Activated CD4-positive, alpha-beta T cell treated with anti-CD3 and anti-CD28 coated beads for 4 hours (primary cell): ENCODE results near the gene LOX.

ENCODE experiments used
- DNase-seq, 2 donors: peaks; one replicate each; pipeline ENCODE4 v3.0.0-alpha.2; 2020

Gene LOX, protein sequence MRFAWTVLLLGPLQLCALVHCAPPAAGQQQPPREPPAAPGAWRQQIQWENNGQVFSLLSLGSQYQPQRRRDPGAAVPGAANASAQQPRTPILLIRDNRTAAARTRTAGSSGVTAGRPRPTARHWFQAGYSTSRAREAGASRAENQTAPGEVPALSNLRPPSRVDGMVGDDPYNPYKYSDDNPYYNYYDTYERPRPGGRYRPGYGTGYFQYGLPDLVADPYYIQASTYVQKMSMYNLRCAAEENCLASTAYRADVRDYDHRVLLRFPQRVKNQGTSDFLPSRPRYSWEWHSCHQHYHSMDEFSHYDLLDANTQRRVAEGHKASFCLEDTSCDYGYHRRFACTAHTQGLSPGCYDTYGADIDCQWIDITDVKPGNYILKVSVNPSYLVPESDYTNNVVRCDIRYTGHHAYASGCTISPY

DNA sequence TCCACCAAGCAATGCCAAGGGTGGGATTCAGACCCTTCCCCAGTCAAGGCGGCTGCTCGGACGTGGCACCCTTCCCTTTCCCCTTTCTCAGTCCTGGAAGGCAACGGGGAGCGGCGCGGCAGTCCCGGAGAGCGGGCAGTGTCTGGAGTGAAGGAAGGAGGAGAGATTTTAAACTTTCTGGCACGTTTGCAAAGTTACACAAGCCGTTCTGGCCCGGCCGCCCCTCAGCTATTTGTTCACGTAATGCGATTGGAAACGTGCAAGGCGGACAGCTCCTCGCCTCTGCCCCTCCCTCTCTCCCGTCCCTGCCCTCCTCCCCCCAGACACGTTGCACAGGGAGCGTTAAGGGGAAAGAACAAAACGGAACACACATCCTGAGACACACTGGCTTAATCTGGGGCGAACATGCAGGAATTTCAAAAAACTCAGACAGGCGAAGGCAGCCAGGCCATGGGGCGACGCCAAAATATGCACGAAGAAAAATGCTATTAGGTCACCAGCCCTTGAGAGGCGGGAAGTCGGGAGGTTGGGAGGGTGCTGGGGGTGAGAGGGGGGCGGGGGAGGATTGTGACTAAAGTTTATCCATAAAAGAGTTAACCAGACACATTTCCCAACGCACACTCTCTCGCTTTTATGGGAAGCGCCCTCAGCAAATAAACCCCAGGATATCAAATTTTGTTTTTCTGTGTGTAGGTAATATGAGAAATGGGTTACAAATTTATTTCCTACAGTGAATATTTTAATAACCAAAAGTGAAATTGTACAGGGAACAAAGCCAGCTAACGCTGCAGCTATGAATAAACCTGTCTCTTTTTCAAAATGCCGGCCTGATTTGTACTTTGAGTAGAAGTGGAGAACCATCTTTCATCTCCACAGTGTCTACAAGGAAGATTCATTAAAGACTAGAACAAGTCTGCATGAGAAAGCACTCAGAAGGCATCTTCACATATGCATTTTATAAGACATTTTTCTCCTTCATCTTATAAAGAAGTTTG, at the start of gene LOX:
LOX (minus strand) TSS at position 144 of the 995 bp plus-strand sequence. CDS start 274 bp downstream, outside the sequence.
- DNase-seq: no peak

DNA sequence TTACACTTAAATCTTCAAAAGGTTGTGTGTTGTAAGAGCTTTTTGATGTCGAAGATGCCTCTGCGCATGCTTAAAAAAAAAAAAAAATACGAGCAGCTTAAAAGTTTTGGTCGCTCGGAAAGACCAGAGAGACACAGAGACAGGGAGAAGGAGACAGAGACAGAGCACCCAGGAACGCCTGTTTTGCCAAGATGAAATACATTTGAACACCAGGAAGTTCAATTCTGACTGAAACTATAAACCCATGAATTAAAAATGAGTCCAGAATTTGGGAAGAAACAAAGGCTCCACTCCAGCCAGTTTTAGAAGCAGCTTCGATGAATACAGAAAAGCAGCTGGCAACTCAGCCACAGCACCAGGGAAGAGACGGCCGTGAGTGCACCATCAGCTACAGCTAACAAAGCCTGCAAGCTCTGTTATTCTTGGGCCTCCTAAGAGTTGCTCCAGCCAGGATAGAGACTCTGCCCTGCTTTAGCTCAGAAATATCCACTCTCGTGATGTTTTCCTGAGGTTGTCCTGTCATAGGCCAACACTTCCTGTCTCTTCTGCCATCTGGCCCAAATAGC, 48.8 kb upstream of the LOX start:
- no peak for DNase-seq

DNA sequence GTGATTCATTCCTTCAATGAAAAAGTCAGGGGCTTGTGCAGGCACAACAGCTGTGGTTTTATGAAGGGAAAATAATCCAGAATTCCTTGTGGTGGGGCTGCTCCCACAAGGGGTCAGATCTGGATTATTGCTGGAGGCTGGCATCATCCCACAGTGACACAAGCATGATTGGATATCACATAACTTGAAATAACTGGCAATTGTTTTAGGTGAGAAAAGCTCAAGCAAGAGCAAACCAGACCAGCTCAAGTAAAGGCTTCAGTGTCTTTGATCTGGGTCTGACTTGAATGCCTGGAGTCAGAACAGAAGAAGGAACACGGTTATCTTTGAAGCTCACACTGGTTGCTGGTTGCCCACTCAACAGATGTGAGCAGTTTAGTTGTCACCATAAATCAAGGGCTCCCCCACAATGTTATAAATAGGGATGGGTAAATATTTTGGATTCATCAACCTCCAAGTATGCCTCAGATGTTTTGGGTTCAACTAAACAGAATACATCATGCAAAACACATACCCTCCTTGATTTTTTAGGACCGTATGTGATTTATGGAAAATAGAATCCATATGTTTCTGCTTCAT, 48.2 kb upstream of the LOX start:
- DNase-seq: no peak

DNA sequence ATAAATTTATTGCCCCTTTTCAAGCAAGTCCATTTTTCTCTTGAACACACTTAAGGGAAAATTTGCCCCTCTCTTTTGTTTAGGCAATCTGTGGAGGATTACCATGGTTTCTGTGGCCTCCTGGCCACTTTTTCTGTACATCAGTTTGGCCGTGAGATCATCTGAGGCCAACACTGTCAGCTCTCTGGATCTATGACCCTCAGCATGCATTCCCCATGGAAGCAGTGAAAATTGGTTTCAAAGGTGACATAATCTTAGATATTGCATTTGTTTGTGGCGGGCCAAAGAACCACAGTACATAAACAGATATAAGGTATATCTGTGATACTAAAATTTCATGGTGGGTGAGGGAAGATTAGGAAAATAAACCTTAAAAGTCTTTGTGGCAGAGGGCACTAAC, 46.7 kb upstream of the LOX start:
- DNase-seq: no peak

DNA sequence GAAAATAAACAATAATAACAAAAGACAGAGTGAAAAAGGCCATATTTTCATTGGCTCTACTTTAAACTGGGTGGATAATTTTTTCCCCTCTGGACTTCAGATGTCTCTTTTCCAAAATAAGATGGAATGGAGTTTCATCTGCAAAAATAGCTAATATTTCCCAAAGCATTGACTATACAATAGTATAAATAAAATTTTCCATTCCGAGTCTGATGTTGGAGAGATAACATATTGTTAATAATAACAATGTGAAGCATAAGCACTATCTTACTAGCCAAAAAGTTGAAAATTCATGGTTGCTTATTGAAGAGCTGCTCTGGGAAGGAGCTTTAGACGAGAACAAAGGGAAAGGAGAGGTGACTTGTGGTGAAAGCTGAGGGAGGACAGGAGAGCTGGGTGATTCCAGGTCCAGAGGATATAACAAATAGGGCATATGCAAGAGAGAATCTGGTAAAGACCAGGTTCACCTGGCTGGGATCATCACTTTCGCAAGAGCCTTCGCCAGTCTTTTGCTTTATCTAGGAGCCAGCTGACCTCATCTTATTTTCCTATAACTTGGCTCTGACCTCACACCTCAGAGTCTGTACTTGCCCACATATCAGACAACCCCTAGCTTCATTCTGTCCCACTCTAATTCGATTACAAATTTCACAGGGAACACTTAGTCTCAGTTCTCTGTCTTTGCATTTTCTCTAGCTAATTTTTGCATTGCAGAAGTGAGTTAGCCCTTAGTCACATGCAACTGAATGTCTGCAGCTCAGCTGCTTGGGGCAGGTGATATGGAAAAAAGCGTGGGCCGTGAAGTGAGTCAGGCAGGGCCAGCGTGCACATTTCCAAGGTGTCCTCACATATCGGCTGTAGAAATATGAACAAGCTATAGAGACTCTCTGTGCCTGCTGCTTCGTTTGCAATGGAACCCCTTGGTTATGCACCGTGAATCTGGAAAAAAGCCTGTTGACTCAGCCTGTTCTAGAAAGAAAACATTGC, 43.7 kb upstream of the LOX start:
- DNase-seq: no peak

DNA sequence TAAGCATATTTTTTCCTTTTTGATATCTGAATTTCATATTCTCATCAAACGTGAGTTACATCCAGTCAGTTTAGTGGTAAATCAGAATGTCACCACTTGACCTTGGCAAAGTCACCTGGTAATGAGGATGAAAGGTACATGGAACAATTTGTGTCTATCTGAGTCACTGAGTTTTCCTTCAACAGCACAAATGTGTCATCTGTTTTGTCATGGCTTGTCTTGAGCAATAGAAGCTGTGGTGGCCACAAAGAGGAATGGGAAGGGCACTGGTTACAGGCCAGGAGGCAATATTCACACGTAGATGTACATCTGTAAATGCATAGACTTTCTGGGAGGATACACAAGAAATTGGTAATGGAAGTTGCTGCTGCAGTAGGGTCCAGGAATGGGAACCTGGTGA, 42.9 kb upstream of the LOX start:
- no peak for DNase-seq

DNA sequence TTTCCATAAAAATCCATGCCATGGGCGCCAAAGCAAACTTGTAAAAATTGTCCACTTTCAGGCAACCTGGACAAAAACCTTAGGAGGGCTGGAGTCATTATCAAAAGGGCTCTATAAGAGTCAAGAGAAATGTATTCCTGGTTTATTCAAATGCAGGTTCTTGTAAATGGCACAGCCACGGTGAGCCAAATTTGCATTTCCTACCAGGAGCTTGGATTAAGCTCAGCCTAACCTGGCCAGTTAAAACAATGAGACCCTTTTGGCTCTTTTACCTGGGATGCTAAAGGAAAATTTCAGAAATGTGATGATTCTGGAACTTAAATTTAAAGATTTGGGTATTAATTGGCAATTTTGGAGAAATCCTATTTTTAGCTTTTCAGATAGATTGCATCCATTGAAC, 42.4 kb upstream of the LOX start:
- DNase-seq: no peak

DNA sequence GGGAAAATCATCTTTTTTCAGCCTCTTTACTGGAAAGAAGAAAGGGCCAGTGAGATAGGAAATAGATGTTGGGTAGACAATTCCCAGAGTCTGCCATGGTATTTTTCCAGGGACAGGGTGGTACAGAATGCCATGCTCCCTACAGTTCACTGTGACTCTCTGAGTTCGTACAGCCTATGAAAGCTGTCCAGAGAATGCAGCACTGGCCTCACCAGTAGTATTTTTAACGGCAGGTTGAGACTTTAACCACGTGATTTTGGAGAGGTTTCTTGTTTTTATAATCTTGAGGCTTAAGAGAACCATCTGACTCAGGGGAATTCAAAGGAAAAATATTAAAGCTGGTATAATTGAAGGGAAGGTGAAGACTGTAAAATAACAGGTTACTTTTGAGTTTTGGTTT, 41.1 kb upstream of the LOX start:
- no peak for DNase-seq

DNA sequence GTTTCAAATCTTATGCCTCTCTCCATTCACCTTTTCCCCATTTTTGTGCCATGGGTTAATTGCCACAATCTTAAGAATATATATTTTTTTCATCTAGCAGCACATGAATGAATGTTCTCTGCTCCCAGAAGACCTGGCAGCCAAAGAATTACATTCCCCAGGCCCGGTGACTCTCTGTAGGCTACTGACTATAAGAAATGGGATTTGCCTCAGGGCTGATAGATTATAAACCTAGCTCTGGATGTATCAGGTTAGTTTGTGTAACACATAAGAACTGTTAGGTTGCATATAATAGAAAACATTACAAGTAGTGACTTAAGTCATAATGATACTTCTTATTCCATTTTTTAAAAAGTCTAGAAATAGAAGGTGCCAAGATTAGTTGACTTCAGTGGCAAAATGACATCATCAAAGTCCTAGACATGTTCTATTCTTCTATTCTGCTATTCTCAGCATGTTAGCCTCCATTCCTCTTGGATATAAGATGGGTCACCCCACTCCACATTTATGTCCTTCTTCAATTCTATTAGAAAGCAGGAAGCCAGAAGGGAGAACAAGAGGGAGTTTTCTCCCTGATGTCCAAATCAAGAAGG, 40.4 kb upstream of the LOX start:
- no peak for DNase-seq

DNA sequence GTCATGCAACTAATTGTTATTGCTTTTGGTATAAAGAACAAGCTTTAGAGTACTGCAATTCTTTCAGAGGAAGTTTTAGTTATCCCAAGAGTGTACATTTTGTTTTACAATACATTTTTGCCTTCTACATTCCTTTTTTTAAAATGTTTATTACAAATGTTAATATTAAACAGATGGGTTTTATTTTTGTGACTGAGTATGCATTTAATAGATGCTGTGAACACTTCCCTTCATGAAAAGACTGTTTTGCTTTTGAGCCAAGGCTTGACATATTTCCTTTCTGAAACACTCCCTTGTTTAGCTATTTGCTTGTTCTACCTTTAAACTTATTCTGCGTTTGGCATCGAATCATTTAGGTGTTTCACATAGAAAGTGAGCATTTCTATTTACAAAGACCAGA, 36.4 kb upstream of the LOX start:
- DNase-seq: no peak

DNA sequence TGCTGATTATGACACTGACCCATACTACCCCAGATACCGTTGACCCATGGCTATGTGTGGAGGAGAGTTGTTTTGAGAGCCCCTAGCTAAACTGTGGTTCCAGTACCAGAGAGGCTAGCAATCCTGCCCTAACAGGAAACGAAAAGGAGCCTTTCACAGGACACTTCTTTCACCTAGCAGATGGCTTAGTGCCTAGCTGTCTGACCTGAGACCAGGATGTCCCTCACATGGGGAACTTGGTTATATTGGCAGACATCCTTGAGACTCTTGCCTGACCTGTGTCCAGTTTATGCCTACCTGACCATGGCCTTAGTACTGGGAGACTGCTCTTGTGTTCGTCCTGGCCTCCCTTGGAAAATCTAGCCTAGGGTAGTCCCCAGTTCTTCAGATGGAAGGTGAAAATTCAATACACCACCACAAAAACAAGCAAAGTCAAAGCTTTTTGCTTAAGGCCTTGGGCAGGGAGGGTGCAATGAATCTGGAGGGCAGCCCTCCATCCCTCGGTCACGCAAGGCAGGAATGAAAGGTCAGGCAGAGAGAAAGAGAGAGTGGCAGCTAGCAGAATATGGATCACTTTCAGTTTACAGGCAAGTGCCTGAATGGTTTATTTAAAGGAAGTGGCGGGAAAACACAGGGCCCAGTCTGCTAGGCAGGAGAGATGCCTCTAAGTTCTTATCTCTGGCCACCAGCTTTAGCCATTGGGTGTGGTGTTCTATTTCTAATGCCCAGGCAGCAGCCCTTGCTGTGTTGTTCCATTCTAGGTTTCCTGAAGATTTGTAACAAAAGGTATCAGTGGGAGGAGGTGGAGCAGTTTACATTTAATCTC, 34.9 kb upstream of the LOX start:
- no peak for DNase-seq

DNA sequence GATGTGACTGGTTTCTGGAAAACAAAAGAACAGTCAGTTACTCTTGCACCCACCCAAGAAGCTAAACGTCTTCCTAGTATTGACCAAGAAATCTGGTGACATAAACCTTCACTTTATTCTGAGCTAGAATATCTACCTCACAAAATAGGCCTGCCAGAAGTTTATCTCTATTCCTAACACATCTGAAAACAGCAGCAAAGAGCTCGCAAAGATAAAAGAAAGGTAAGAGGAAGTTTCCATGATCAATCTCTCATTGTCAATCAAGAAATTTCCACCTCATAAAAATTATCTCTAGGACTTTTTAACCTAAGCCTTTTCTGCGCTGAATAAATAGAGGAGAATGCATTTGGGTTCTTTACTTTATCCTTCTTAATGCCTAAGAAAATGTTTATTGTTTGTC, 34.0 kb upstream of the LOX start:
- DNase-seq: no peak

DNA sequence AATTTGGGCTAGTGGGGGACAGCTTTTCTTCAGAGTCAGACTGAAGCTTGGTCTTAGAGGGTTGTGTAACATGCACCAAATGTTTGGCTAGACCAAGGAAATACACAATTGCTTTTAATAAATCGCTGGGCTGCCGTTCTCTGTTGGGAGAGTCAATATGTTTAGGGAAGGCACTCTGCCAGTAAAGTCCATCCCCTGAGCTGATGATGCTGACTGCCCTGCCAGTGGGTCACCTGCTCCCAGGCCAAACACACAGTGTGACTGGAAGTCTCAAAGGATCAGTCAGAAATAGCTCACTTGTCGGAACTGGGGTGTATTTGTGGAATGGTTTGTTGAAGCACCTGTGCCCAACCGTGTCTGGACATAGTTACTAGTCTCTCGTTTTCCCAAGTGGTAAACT, 33.4 kb upstream of the LOX start:
- DNase-seq: no peak

DNA sequence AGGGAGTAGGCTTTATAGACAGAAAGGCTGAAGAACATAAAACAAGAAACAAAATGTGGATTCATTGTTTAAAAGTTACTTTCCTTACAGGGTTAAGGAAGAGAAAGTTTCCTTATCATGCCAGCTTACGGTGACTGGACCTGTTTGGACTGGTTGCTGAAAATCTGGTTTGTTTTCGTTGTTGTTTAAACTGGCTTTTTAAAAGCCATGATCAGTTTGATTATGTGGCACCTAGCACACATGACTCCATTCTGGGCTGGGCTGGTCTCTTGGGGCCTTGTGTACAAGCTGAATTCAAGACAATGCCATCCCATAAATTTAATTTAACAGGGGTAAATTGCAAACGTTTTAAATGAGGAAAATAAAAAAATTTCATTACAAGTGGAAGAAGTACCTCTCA, 32.9 kb upstream of the LOX start:
- DNase-seq: no peak

DNA sequence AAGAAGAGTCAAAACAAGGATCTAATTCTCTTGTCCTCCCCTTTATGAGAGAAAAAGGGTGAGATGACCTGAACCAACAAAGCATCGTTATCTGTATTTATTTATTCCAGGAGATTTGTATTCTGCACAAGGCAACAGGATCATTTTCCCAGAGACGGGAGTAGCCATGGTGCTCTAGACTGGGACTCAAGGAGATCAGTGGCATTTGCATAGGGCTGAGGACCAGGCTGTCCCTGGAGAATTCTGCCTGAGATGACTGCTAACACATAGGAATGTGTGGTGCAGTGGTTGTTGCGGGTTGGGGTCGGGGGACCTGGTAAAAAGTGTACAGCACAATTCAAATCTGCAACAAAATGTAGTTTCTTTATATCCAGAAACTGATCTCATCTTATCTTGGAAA, 29.0 kb upstream of the LOX start:
- DNase-seq: no peak

DNA sequence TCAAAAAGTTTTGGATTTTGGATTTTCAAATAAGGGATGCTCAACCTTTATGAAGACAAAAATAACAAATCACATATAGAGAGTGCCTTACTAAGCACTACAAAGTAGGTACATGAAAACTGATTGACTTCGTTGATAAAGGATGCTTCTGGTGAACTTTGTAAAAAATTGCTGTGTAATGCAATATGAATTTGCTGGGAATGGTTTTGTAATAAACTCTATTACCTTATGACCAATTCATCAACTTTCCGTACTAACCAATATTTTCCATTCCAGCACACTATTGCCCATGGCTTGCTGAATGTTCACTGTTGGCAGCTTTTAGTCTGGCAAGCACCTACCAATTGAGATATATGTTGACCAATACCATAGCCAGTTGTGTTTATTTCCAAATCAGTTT, 27.9 kb upstream of the LOX start:
- no peak for DNase-seq

DNA sequence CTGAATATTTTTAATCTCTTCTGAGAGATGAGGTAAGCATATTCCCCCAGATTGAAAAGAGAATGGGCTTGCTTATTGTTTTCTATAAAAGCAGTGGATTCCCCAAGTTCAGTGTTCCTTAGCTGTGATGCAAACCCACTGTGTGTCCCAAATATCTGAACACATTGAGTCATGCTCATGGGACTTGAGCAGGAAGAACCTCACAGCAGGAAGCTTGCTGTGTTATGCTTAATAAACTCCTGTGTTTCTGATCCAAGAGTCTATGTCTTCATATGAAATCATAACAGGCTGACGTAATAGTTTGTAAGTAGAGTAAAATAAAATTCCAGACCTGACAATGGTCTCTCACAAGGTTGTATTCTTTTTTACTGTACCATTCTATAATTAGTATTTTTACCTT, 24.8 kb upstream of the LOX start:
- DNase-seq: no peak

DNA sequence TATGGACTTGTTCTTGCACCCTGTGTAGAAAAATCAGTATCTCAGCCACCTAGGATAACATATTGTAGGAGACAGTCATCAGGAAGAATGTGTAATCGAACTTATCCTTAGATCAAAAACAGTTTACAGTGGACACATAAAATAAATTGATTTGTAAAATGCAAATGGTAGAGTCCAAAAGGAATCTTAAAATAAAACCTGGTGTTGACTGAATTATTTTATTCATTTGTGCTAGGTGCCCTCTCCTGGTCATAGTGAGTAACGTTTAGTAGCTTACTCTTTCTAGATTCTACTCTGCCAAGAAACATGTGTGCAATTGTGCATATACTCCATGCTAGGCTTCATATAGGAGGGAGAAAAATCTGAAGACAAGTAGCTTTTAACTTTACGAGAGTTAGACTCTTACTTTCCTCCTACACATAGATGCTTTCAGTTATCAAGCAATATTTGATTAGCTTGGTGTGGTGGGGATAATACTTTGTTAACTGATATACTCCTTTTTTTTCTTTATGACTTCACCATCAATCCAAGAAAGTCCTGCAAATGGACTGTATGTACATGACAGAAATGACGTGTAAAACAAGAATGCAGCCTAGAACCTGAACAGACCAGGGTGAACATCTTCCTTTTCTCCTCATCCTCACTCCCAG, 23.7 kb upstream of the LOX start:
- no peak for DNase-seq

DNA sequence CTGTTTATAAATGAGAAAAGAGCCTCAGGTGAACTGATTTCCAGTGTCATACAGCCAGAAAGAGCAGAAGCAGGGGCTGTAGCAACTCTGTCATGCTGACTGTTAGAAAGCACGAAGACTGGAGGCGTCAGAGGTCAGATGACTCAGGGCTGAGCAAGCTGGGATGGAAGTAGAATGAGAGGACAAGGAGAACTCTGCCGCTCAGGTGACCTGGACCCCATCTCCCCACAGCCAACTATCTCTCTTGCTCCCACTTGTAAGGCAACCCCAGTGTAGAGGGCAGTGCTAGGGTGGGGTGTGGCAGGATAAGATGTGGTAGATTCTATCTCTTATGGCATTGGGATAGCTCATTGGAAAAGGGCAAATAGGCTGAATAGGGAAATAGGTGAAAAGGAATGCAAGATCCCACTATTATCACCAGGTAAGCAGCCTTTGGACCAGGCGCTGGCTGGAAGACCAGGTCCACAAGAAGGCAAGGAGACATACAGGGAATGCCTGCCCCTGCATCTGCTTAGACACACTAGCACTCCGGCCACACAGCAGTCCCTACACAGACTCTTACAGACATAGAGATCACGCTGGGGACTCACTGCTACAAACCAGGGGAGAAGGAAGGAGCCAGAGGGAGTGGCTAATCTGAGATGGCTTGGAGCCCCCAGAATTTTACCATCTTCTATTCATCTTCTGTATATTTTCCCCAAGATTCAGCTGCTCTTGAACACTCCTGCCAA, 21.2 kb upstream of the LOX start:
- DNase-seq: no peak
